A549 (cell line): Measurements from ENCODE around the gene PORCN. TPM values are rescaled to one million over a fixed set of nuclear protein-coding genes. Genes with fewer than 3 reads are reported as not detected.

Experiments used
- ATAC-seq, 2 experiments: fragments of 200-7000 bp in 1 of 2; fragments of >200 bp in 1 of 2; cut with Nextera tagmentation in 1 of 2; cut with Tn5 transposase in 1 of 2; 3 replicates each; pipeline versions ENCODE4 v1.8.0 to v1.9.1; 2018 to 2020; ENCODE audit warnings: mild to moderate bottlenecking in 1 of 2, moderate library complexity in 1 of 2
- CTCF ChIA-PET: fragments of 300-600 bp; sonication (Branson Sonifier 250); formaldehyde crosslinking; extraction: SDS; loops from one replicate; lab custom pipeline; 2021; ENCODE audit warnings: antibody characterized with exemption, inconsistent platforms; lab: Yijun Ruan, JAX
- POLR2A ChIA-PET: fragments of 350-600 bp; formaldehyde crosslinking; extraction: SDS; loops from one replicate; lab custom pipeline; 2021; ENCODE audit warnings: antibody characterized with exemption, inconsistent platforms; lab: Yijun Ruan, JAX
- DNase-seq, 2 experiments: peaks; one replicate each; pipeline versions ENCODE4 v3.0.0 to v3.0.0-alpha.2; 2011 to 2016; ENCODE audit warnings: low read depth in 1 of 2, low spot score in 1 of 2
- FAIRE-seq: peaks from 2 replicates; lab custom pipeline; 2011; peaks lifted over from hg19 to GRCh38; lab: Jason Lieb, UNC
- H3K27ac ChIP-seq, 2 experiments: fragments of >200 bp; sonication (Bioruptor Twin); formaldehyde crosslinking; 3 replicates each; pipeline ENCODE4 v1.5.1; 2016 to 2017
- H3K4me1 ChIP-seq: fragments of >200 bp; sonication (Bioruptor Twin); formaldehyde crosslinking; 3 replicates; pipeline ENCODE4 v1.6.1; 2016
- H3K4me2 ChIP-seq: fragments of >200 bp; sonication (Bioruptor Twin); formaldehyde crosslinking; 3 replicates; pipeline ENCODE4 v1.6.1; 2016
- H3K4me3 ChIP-seq: fragments of >200 bp; sonication (Bioruptor Twin); formaldehyde crosslinking; 3 replicates; pipeline ENCODE4 v1.5.1; 2016
- H3K9me3 ChIP-seq: fragments of >200 bp; sonication (Bioruptor Twin); formaldehyde crosslinking; 3 replicates; pipeline ENCODE4 v1.6.1; 2016
- CBX8 ChIP-seq: fragments of 200-600 bp; sonication (generic); IDR thresholded peaks from 2 replicates; pipeline ENCODE4 v1.6.1; 2016
- CEBPB ChIP-seq, 2 experiments: fragments of >200 bp in 1 of 2; sonication (Bioruptor Twin) in 1 of 2; formaldehyde crosslinking in 1 of 2; IDR thresholded peaks; 2 replicates each; pipeline ENCODE4 v1.6.1; 2012 to 2016
- CHD2 ChIP-seq: fragments of 150-350 bp; IDR thresholded peaks from 2 replicates; pipeline ENCODE4 v1.6.1; 2014; ENCODE audit warnings: low read length; ENCODE audit not compliant: partially characterized antibody
- CHD4 ChIP-seq: fragments of 200-600 bp; sonication (generic); IDR thresholded peaks from 2 replicates; pipeline ENCODE4 v1.6.1; 2016; ENCODE audit warnings: antibody characterized with exemption, mild to moderate bottlenecking, borderline replicate concordance
- EP300 ChIP-seq, 2 experiments: fragments of >200 bp; sonication (Bioruptor Twin); formaldehyde crosslinking; IDR thresholded peaks; 2 replicates in 1 of 2; 3 replicates in 1 of 2; pipeline ENCODE4 v1.6.1; 2016 to 2017
- ESRRA ChIP-seq: fragments of 150-350 bp; IDR thresholded peaks from 2 replicates; pipeline ENCODE4 v1.6.1; 2014; ENCODE audit warnings: mild to moderate bottlenecking, low read length, borderline replicate concordance
- FOSB ChIP-seq: fragments of 250-450 bp; sonication (Bioruptor Pico); IDR thresholded peaks from 2 replicates; pipeline ENCODE4 v1.5.0; 2020; ENCODE audit warnings: mild to moderate bottlenecking, moderate library complexity
- FOSL2 ChIP-seq, 2 experiments: fragments of 450-650 bp in 1 of 2; fragments of >200 bp in 1 of 2; sonication (Bioruptor Twin) in 1 of 2; formaldehyde crosslinking; IDR thresholded peaks; 2 replicates each; pipeline versions ENCODE4 v1.5.0 to v1.6.1; 2016 to 2020; ENCODE audit warnings: mild to moderate bottlenecking in 1 of 2, moderate library complexity in 1 of 2
- GATA3 ChIP-seq: IDR thresholded peaks from 2 replicates; pipeline ENCODE4 v1.6.1; 2012; ENCODE audit warnings: borderline replicate concordance
- HEYL ChIP-seq: fragments of 250-450 bp; sonication (Bioruptor Pico); IDR thresholded peaks from 2 replicates; pipeline ENCODE4 v1.8.0; 2021; ENCODE audit warnings: mild to moderate bottlenecking, moderate library complexity
- HOXB13 ChIP-seq: fragments of 250-450 bp; sonication (Bioruptor Pico); IDR thresholded peaks from 2 replicates; pipeline ENCODE4 v1.5.0; 2020; ENCODE audit warnings: low read depth, mild to moderate bottlenecking, moderate library complexity
- JUN ChIP-seq, 2 experiments: fragments of >200 bp; sonication (Bioruptor Twin); formaldehyde crosslinking; IDR thresholded peaks; 2 replicates in 1 of 2; 3 replicates in 1 of 2; pipeline ENCODE4 v1.6.1; 2016 to 2017
- MAFK ChIP-seq: fragments of 450-650 bp; IDR thresholded peaks from 2 replicates; pipeline ENCODE4 v1.6.1; 2014; ENCODE audit not compliant: partially characterized antibody
- MYC ChIP-seq: IDR thresholded peaks from 2 replicates; pipeline ENCODE4 v1.6.1; 2012; ENCODE audit warnings: mild to moderate bottlenecking, inconsistent platforms, low read length, improper control_type of control experiment, borderline replicate concordance
- NFE2L2 ChIP-seq: fragments of 150-350 bp; conservative IDR thresholded peaks from 2 replicates; pipeline ENCODE4 v1.6.1; 2014; ENCODE audit warnings: low read length
- PHF8 ChIP-seq: fragments of 200-600 bp; sonication (generic); IDR thresholded peaks from 2 replicates; pipeline ENCODE4 v1.6.1; 2016; ENCODE audit warnings: low read depth, mild to moderate bottlenecking, antibody characterized with exemption, moderate library complexity, borderline replicate concordance
- POLR2AphosphoS2 ChIP-seq: conservative IDR thresholded peaks from 2 replicates; pipeline ENCODE4 v1.6.1; 2012; ENCODE audit warnings: low read length, improper control_type of control experiment, inconsistent platforms
- RAD21 ChIP-seq, 2 experiments: fragments of >200 bp in 1 of 2; sonication (Bioruptor Twin) in 1 of 2; formaldehyde crosslinking in 1 of 2; IDR thresholded peaks in 1 of 2; conservative IDR thresholded peaks in 1 of 2; 2 replicates in 1 of 2; 3 replicates in 1 of 2; pipeline ENCODE4 v1.6.1; 2012 to 2018; ENCODE audit warnings: inconsistent platforms in 1 of 2
- RARB ChIP-seq: fragments of 250-450 bp; sonication (Bioruptor Pico); IDR thresholded peaks from 2 replicates; pipeline ENCODE4 v1.8.0; 2021; ENCODE audit warnings: mild to moderate bottlenecking, moderate library complexity
- RCOR1 ChIP-seq: fragments of 150-350 bp; IDR thresholded peaks from 2 replicates; pipeline ENCODE4 v1.6.1; 2014; ENCODE audit warnings: antibody characterized with exemption, low read length, low read depth
- RFX5 ChIP-seq: fragments of 450-650 bp; IDR thresholded peaks from 2 replicates; pipeline ENCODE4 v1.7.1; 2014; ENCODE audit warnings: antibody characterized with exemption, mild to moderate bottlenecking, moderate library complexity
- RNF2 ChIP-seq: fragments of 200-600 bp; sonication (generic); IDR thresholded peaks from 2 replicates; pipeline ENCODE4 v1.6.1; 2016; ENCODE audit warnings: low read depth, mild to moderate bottlenecking, antibody characterized with exemption, moderate library complexity, borderline replicate concordance
- SMC3 ChIP-seq: fragments of >200 bp; sonication (Bioruptor Twin); formaldehyde crosslinking; IDR thresholded peaks from 3 replicates; pipeline ENCODE4 v1.6.1; 2018; ENCODE audit warnings: inconsistent platforms
- WGBS: methylation state at CpG from one replicate; pipeline ENCODE4 v1.1.6; 2017; ENCODE audit errors: missing lambda C conversion rate; 5-methylcytosine and 5-hydroxymethylcytosine counted together
- polyA plus RNA-seq, 4 experiments: library from polyadenylated mRNA; depleted of rRNA in 3 of 4; stranded (reverse); fragments of >200 nt; fragmentation: RNase III in 1 of 4; extraction: RNeasy Plus Mini Kit Qiagen cat#74134 plus additional on column Dnase treatment in 1 of 4; gene quantifications; 2 replicates in 3 of 4; 3 replicates in 1 of 4; pipeline ENCODE4 v1.2.3, GENCODE V29; 2011 to 2017
- TF ChIP-seq, protein P1 (sequence below): IDR thresholded peaks from 2 replicates; pipeline ENCODE4 v1.6.1; 2012

PORCN gene
- polyA plus RNA-seq, 2 of the 4 experiments (the other 2 are of a cell fraction), result 9.4 to 18.6 TPM

GRCh38 chrX:48472851-48473703 lies 35.7 kb upstream of the PORCN start:
- Histone ChIP-seq H3K27ac (no peak overlapping the region), H3K9me3 (no peaks in the 10 kb centered on the region), H3K4me3 (no peak overlapping the region), H3K4me2 (no peak overlapping the region), H3K4me1 (peaks cover 15% of the 10 kb centered on the region)
- TF ChIP-seq MAFK, result no peak
- no peak for TF ChIP-seq HEYL (CRISPR knock-in tag)
- TF ChIP-seq RNF2, result no peak
- no peak for TF ChIP-seq GATA3
- 66% methylated on average over 11 of the region's 12 CpGs for WGBS
- ATAC-seq (no peak), FAIRE-seq (no peak), DNase-seq (no peak)
- POLR2A ChIA-PET, result no interaction called here
- CTCF ChIA-PET, result interaction anchor here (2.1 kb wide), 1 partner anchor 37 kb away, joined by 7 read pairs; no protein-coding TSS in a partner anchor

GRCh38 chrX:48473704-48473990 lies 35.1 kb upstream of the PORCN start:
- POLR2A ChIA-PET, result no interaction called here
- H3K4me3 ChIP-seq, result no peak overlapping the region
- CTCF ChIA-PET, result interaction anchor here (1.0 to 2.1 kb wide), 2 partner anchors 37 to 64 kb away, joined by 3 to 7 read pairs; no protein-coding TSS in a partner anchor
- DNase-seq (no peak), FAIRE-seq (no peak), ATAC-seq (no peak)
- WGBS, result 70% methylated on average over 4 of the region's 9 CpGs
- no peak overlapping the region for H3K27ac ChIP-seq
- H3K4me2 ChIP-seq, result no peak overlapping the region
- no peaks in the 10 kb centered on the region for H3K9me3 ChIP-seq
- peaks cover 15% of the 10 kb centered on the region for H3K4me1 ChIP-seq
- no peak for TF ChIP-seq RARB (CRISPR knock-in tag)
- no peak for TF ChIP-seq NFE2L2
- no peak for TF ChIP-seq MYC
- TF ChIP-seq MAFK, result no peak
- no peak for TF ChIP-seq JUN (IDR thresholded peaks at IDR 0.05)
- no peak for TF ChIP-seq RCOR1
- TF ChIP-seq EP300 (IDR thresholded peaks at IDR 0.05), result no peak
- TF ChIP-seq PHF8, result no peak
- TF ChIP-seq, protein P1, sequence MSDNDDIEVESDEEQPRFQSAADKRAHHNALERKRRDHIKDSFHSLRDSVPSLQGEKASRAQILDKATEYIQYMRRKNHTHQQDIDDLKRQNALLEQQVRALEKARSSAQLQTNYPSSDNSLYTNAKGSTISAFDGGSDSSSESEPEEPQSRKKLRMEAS, result no peak
- TF ChIP-seq CHD2, result no peak
- TF ChIP-seq HOXB13 (CRISPR knock-in tag), result no peak
- no peak for TF ChIP-seq FOSL2 (IDR thresholded peaks at IDR 0.05)
- no peak for TF ChIP-seq FOSL2 (CRISPR knock-in tag; IDR thresholded peaks at IDR 0.05)
- no peak for TF ChIP-seq CBX8
- TF ChIP-seq ESRRA, result no peak
- no peak for TF ChIP-seq FOSB (CRISPR knock-in tag)
- TF ChIP-seq POLR2AphosphoS2, result no peak
- TF ChIP-seq CEBPB (IDR thresholded peaks at IDR 0.05), result no peak
- no peak for TF ChIP-seq CHD4

DNA sequence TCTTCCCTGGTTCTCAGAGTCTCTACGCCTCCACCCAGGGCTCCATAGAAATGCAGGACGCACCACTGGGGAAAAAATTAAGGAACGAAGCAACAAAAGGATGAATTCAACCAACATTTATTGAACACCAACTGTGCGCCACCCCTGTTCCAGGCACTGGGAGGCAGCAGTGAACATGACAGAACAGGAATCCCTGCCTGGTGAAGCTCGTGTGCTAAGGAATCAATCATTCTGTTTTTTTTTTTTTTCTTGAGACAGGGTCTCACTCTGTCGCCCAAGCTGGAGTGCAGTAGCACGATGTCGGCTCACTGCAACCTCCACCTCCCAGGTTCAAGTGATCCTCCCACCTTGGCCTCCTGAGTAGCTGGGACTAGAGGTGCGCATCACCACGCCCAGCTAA lies 34.7 kb upstream of the PORCN start:
- DNase-seq, result peak in 1 of 2 experiments; percentile 31
- CTCF ChIA-PET, result interaction anchor here (0.5 to 2.1 kb wide), 11 partner anchors 16 to 391 kb away, joined by 3 to 7 read pairs (median 3); no protein-coding TSS in a partner anchor
- POLR2A ChIA-PET, result no interaction called here
- Histone ChIP-seq H3K4me3 (no peak overlapping the region), H3K27ac (peak overlapping the region in 1 of 2 experiments; percentile 95; a peak in 1 of 6 replicates), H3K4me2 (no peak overlapping the region; the same call in 2 of the 3 replicates), H3K9me3 (no peaks in the 10 kb centered on the region), H3K4me1 (peaks cover 15% of the 10 kb centered on the region)
- ATAC-seq, result no peak
- peak; percentile 33 to 47; a peak in 4 of 5 replicates for TF ChIP-seq RAD21 (conservative IDR thresholded peaks at IDR 0.05 in 1 of 2, IDR thresholded peaks at IDR 0.05 in 1 of 2)
- TF ChIP-seq SMC3, result peak; percentile 23; the same call in 1 of the 3 replicates
- no peak for TF ChIP-seq RFX5
- WGBS, result 74% methylated on average over 10 of the region's 10 CpGs
- no peak for FAIRE-seq
